Activated CD4-positive, alpha-beta T cell treated with anti-CD3 and anti-CD28 coated beads, Interleukin-2, Interleukin-6, amounts not matched to agents 100 ng/mL and 50 ng/mL, durations not matched to agents 16 hours and 8 hours (primary cell): ENCODE results near the gene GSG1L.

Experiments used
- DNase-seq: peaks from one replicate; pipeline ENCODE4 v3.0.0-alpha.2; 2020

GSG1L gene

GRCh38 chr16:27841061-27841801 lies 222.3 kb downstream of the GSG1L start:
- DNase-seq = no peak

- no peak for DNase-seq
Measured at GRCh38 chr16:27840311-27841060, 223.0 kb downstream of the GSG1L start.

GRCh38 chr16:27839419-27839818 lies 224.1 kb downstream of the GSG1L start:
- no peak for DNase-seq

DNA sequence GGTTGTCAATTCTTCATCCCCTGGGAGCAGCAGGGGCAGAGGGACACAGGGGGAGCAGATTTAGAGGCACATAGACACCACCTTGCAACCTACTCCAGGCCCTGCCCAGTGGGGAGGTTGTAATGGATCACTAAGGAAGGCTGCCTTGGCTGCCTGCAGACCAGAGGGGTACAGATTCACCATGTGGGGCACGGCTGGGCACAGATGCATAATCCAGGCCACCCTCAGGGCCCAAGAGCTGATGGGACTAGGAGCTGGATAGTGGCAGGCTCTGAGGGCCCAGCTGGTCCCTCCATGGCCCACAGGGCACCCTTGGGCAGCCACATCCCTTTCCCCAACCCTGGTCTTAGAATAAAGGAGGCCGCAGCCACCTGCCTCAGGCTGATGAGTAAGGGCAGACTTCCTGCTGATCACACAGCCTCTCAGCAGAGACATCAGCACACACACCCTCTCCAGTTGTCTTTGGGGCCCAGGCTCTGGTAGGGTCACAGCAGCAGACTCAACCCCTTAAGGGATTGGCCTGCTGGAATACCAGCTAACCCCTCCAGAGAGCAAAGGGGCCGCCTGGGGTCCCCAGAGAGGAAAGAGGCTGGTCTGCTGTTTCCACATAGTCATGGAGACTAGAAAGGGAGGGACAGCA lies 224.9 kb downstream of the GSG1L start:
- no peak for DNase-seq

- no peak for DNase-seq
Measured at GRCh38 chr16:27829975-27830374, 233.5 kb downstream of the GSG1L start.

GRCh38 chr16:27828671-27829070 lies 234.8 kb downstream of the GSG1L start:
- no peak for DNase-seq

GRCh38 chr16:27827765-27828164 lies 235.7 kb downstream of the GSG1L start:
- no peak for DNase-seq

DNA sequence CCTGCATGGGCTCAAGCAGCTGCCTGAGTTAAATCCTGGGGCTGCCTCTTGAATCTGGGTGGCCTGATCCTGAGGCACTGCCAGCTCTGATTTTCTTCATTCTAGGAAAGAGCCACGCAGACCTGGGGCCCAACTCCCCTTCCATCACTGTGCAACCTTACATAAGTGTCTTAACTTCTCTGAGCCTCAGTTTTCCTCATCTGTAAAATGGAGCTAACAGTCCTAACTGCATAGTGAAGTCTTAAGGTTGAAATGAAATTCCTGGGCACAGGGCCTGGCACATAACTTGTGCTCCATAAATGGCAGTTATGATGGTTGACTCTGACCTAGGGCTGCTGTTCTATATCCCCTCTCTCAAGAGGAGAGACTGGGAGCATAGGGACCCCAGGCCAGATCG lies 236.6 kb downstream of the GSG1L start:
- DNase-seq = no peak

- DNase-seq = no peak
Measured at GRCh38 chr16:27826081-27826892, 237.2 kb downstream of the GSG1L start.

DNA sequence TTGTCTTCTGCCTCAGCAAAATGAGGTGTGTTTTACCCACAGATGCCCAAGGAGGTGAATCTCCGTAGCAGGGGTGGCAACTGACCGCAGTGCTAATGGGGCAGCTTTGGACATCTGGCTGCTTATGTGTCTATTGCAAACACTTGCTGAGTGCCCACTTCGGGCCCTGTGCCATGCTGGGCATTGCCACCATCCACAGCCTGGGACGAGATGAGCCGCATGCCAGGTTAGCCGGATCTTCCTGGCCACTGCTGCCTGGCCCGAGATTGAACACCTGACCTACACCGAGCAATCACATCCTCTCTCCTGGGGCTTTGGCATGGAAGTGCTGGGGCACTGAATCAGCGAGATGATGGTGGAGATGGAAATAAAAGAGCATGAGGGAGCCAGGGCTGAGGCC lies 238.7 kb downstream of the GSG1L start:
- no peak for DNase-seq

- DNase-seq = no peak
Measured at GRCh38 chr16:27824006-27824405, 239.5 kb downstream of the GSG1L start.

GRCh38 chr16:27823421-27823820 lies 240.1 kb downstream of the GSG1L start:
- no peak for DNase-seq

GRCh38 chr16:27822996-27823395 lies 240.5 kb downstream of the GSG1L start:
- no peak for DNase-seq

- DNase-seq = no peak
Measured at GRCh38 chr16:27822529-27822928, 241.0 kb downstream of the GSG1L start.

DNA sequence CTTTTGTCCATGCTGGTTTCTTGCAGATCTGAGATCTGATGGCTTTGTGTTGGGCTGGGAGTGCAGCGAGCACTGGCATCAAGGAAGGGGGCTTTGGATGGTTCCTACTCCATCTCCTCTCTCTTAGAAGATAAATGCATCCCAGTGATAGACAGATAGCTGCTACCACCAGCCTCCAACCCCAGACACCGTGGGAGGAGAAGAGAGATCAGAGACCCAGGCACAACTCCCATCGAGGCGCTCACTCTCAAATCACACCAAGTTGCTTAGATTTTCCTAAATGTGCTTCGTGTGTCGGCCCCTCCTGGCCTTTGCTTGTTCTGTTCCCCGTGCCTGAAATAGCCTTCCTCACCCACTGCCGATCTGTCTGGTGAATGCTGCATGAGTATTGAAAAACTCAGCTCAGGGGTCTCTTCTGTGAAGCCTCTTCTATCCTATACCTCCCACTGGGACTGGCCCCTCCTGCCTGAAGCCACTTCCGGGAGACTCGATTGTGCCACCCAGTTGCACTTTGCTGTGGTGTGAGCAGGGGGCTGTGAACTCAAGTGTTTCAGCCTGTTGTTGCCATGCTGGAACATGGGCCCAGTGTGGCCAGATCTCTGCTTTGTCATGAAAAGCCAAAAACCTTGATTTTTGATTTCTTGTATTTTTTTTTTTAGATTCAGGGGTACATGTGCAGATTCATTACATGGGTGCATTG lies 242.7 kb downstream of the GSG1L start:
- DNase-seq = no peak

DNA sequence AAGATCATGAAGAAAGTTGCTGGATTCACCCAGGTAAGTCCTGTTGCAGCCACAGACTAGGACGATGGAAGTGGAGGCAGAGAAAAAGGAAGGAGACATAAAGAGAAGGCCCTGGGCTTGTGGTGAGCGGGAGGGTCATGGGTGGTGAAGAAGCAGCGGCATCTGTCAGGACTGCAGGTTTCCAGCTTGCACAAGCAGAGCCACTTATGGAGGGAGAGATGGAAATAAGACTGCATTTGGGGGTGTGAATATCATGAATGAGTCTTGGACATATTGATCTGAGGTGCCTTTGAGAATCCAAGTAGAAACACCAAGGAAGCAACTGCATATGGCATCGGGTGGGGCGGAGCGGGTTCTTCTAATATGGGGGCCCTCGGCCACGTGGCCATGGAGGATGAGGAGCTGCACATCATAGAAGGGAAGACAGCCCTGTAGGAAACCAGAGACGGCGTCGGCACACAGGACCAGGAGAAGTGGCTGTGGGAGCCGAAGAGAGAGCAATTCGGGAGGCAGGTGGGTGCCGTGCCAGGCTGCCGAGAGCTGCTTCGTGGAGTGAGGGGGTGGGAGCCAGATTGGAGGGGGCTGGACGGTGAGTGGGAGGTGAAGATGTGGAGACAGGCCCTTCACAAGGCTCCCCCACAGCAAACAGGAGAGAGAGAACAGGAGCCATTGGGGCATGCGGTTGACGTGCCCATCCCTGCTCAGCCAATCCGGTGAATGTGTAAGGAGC lies 243.5 kb downstream of the GSG1L start:
- no peak for DNase-seq

DNA sequence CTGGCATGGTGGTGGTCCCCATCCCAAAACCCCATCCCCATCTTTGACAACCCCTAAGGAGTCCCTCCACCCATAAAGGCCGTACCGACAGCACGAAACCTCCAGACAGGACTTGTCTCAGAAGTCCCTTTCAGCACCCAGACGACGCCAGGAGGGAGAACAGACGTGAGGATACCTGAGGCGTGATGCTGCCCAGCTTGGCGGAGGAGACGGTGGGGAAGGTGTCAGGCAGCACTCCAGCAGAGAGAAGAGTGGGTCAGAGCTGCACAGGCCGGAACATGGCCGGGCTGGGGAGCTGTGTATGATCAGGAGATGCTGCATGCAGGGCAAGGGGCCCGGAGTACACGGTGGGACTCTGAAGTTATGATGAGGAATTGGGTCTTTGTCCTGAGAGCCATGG lies 244.2 kb downstream of the GSG1L start:
- DNase-seq = no peak

GRCh38 chr16:27818246-27818645 lies 245.3 kb downstream of the GSG1L start:
- DNase-seq = no peak

DNA sequence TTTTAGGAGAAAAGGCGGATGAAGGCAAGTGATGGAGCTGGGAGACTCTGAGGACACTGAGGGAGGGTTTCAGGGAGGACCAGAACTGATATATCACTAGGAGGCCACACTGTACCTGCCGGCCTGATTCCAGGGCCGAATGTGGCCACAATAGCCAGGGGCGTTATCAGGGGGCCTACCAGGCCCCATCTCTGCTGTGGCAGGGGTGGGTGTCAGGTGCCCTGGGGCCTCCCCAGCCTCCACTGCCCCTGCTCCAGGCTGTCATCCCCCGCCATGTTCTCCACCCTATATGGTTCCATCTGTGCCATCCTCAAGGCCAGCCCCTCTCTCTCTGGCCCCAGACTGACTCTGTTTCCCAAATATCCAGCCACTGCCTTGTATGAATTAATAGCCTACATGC lies 246.5 kb downstream of the GSG1L start:
- no peak for DNase-seq

DNA sequence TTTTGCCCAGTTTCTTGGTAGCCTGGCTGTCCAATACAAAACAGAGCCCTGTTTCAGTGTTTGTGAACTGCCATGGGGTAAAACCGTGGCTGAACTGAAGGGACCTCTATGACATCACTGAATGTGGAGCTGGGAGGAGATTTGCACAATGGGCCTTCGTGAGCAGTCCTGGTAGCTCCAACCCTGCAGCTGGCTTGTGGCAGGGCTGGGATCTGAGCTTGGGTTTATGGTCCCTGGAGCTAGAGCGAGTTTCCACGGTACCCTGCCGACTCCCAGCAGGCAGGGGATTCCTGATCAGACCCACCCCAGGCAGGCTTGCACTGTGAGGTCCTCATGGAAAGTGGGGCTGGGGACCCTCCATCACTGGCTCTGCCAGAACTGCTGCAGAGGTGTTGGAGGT lies 247.0 kb downstream of the GSG1L start:
- DNase-seq = no peak

DNA sequence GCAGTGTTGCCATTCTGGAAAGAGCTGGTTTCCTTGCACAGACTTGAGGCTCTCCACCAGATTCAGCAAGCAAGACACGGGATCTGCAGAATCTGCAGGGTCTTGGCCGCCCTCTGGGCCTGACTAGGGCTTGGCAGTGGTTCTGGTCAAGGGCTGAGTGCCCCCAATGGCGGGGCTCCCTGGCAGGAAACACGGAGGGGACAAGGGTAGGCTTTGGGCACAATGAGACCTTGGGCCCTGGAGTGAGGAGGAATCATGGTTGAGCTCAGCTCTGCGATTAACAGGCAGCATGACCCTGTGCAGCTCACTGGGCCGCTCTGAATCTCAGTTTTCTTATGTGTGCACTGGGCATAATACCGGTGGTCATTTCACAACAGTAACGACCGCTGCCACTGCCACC lies 249.9 kb downstream of the GSG1L start:
- DNase-seq = no peak

DNA sequence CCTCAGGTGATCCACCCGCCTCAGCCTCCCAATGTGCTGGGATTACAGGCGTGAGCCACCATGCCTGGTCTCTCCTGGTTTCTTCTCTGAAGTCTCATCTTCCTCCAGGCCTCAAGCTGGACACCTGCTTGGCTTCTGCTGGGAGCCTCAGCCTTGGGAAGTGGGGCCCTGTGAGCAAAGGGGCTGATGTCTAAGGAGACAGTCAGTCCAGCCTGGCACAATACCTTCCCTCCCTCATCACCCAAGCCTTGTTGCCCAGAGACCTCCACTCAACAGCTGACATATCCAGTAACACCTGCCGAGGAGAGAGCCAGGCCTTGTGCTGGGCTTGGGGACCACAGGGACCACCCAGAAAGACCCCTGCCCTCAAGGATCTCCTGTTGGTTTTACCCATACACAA lies 251.6 kb downstream of the GSG1L start:
- no peak for DNase-seq
